MCF 10A (cell line): ENCODE data around the gene NFAM1. TPM values are rescaled to one million over a fixed set of nuclear protein-coding genes. Genes with fewer than 3 reads are reported as not detected.

Experiments
- BruUV-seq: library from RNA; stranded (reverse); fragments of 400-500 nt; replicated peaks from 2 replicates; lab custom pipeline; 2021; lab: Mats Ljungman, UMichigan
- CTCF ChIA-PET: fragments of 300-600 bp; sonication (Branson Sonifier 250); formaldehyde crosslinking; extraction: SDS; loops from one replicate; lab custom pipeline; 2021; ENCODE audit warnings: antibody characterized with exemption, inconsistent platforms; lab: Yijun Ruan, JAX
- POLR2A ChIA-PET: fragments of 300-600, 350-650 bp; sonication (Branson Sonifier 250); formaldehyde crosslinking; extraction: SDS; loops from one replicate; lab custom pipeline; 2020; ENCODE audit warnings: antibody characterized with exemption, inconsistent platforms; lab: Yijun Ruan, JAX
- DNase-seq: peaks from one replicate; pipeline ENCODE4 v3.0.0-alpha.2; 2018; ENCODE audit not compliant: unreplicated experiment
- H3K27ac Mint-ChIP-seq: one replicate; pipeline ENCODE4 v1.8.0; 2022; ENCODE audit warnings: mild to moderate bottlenecking, low read depth, mixed read lengths; ENCODE audit not compliant: unreplicated experiment
- H3K27me3 Mint-ChIP-seq: one replicate; pipeline ENCODE4 v1.8.0; 2022; ENCODE audit warnings: mixed read lengths; ENCODE audit not compliant: insufficient read depth, unreplicated experiment
- H3K36me3 Mint-ChIP-seq: one replicate; pipeline ENCODE4 v1.8.0; 2022; ENCODE audit warnings: mild to moderate bottlenecking, moderate library complexity, mixed read lengths; ENCODE audit not compliant: insufficient read depth, unreplicated experiment
- H3K4me1 Mint-ChIP-seq: one replicate; pipeline ENCODE4 v1.8.0; 2022; ENCODE audit warnings: mixed read lengths; ENCODE audit not compliant: insufficient read depth, unreplicated experiment
- H3K4me3 Mint-ChIP-seq: one replicate; pipeline ENCODE4 v1.8.0; 2022; ENCODE audit warnings: mild to moderate bottlenecking, moderate library complexity, mixed read lengths; ENCODE audit not compliant: unreplicated experiment
- H3K9me3 Mint-ChIP-seq: one replicate; pipeline ENCODE4 v1.8.0; 2022; ENCODE audit warnings: mixed read lengths; ENCODE audit not compliant: unreplicated experiment
- CTCF ChIP-seq: fragments of 200-600 bp; IDR thresholded peaks from one replicate; pipeline ENCODE4 v1.8.0; 2022; ENCODE audit warnings: antibody characterized with exemption, mild to moderate bottlenecking; ENCODE audit not compliant: unreplicated experiment
- intact Hi-C: fragments of 100-400 bp; cut with micrococcal nuclease; formaldehyde crosslinking; loops from 2 replicates; pipeline ENCODE4 v1.14.1; 2022
- total RNA-seq: library from RNA; stranded (reverse); gene quantifications from 2 replicates; pipeline ENCODE4 v1.2.3, GENCODE V29; 2022

Gene NFAM1
- total RNA-seq, 1 experiment from 2014 or later: not detected

- no peak for TF ChIP-seq CTCF
- ChIA-PET CTCF (interaction anchor here (0.6 to 1.0 kb wide), 4 partner anchors 12 to 460 kb away, joined by 3 to 4 read pairs (median 3); no protein-coding TSS in a partner anchor), POLR2A (interaction anchor here (0.6 to 1.3 kb wide), 4 partner anchors 55 to 1509 kb away, joined by 3 read pairs; no protein-coding TSS in a partner anchor)
- peak; percentile 36 for DNase-seq
- no peaks in the 10 kb centered on the region for H3K27me3 Mint-ChIP-seq
- H3K4me3 Mint-ChIP-seq: no peak overlapping the region
- no peak overlapping the region for H3K27ac Mint-ChIP-seq
- peaks cover 11% of the 10 kb centered on the region for H3K36me3 Mint-ChIP-seq
- BruUV-seq: no TSS peak
- intact Hi-C loops: no loop called here
- H3K4me1 Mint-ChIP-seq: peaks cover 21% of the 10 kb centered on the region
- no peaks in the 10 kb centered on the region for H3K9me3 Mint-ChIP-seq
These were observed 1.6 kb downstream of the NFAM1 start for GRCh38 chr22:42430528-42431125.

GRCh38 chr22:42428760-42429159 is 3.4 kb downstream of the NFAM1 start:
- no peak for DNase-seq
- intact Hi-C loops: no loop called here
- ChIA-PET CTCF (interaction anchor here (0.5 to 1.8 kb wide), 2 partner anchors 9 to 480 kb away, joined by 3 to 4 read pairs; no protein-coding TSS in a partner anchor), POLR2A (no interaction called here)
- H3K27me3 Mint-ChIP-seq: no peaks in the 10 kb centered on the region
- BruUV-seq: no TSS peak
- peaks cover 28% of the 10 kb centered on the region for H3K4me1 Mint-ChIP-seq
- no peak overlapping the region for H3K27ac Mint-ChIP-seq
- no peak for TF ChIP-seq CTCF
- no peaks in the 10 kb centered on the region for H3K9me3 Mint-ChIP-seq
- no peak overlapping the region for H3K4me3 Mint-ChIP-seq
- H3K36me3 Mint-ChIP-seq: peaks cover 14% of the 10 kb centered on the region

GRCh38 chr22:42428025-42428424 is 4.2 kb downstream of the NFAM1 start:
- BruUV-seq: no TSS peak
- H3K4me1 Mint-ChIP-seq: peaks cover 23% of the 10 kb centered on the region

GRCh38 chr22:42427167-42427566 is 5.0 kb downstream of the NFAM1 start:
- Mint-ChIP-seq H3K4me1 (peaks cover 23% of the 10 kb centered on the region), H3K9me3 (no peaks in the 10 kb centered on the region), H3K27me3 (no peaks in the 10 kb centered on the region), H3K27ac (no peak overlapping the region), H3K36me3 (peaks cover 14% of the 10 kb centered on the region), H3K4me3 (no peak overlapping the region)
- TF ChIP-seq CTCF: no peak
- ChIA-PET CTCF (no interaction called here), POLR2A (no interaction called here)
- BruUV-seq: no TSS peak
- no peak for DNase-seq
- intact Hi-C loops: no loop called here

More at GRCh38 chr22:42428025-42428424, 4.2 kb downstream of the NFAM1 start:
- intact Hi-C loops: no loop called here
- CTCF ChIA-PET: no interaction called here
- H3K27me3 Mint-ChIP-seq: no peaks in the 10 kb centered on the region
- no peak overlapping the region for H3K27ac Mint-ChIP-seq
- H3K36me3 Mint-ChIP-seq: peaks cover 14% of the 10 kb centered on the region
- no peak for DNase-seq
- TF ChIP-seq CTCF: no peak
- no peaks in the 10 kb centered on the region for H3K9me3 Mint-ChIP-seq
- POLR2A ChIA-PET: no interaction called here
- no peak overlapping the region for H3K4me3 Mint-ChIP-seq
